Measurements from ENCODE around the gene VEPH1. TPM values are rescaled to one million over a fixed set of nuclear protein-coding genes. Genes with fewer than 3 reads are reported as not detected.

VEPH1 gene
- total and polyA plus RNA-seq, 2 donors (not counting 1 experiment from before 2014, with no cell fraction given), result not detected

GRCh38 chr3:157247391-157247790 lies 255.8 kb downstream of the VEPH1 start:
- no peaks in the 10 kb centered on the region for H3K9me3 ChIP-seq (ENCODE audit: control extremely low read depth in 1 of 3, control insufficient read depth in 2 of 3, insufficient read depth in 1 of 3, low read length in 2 of 3)
- ATAC-seq (ENCODE audit: low read depth) (no peak), DNase-seq (no peak)
- no peak overlapping the region for H3K4me2 ChIP-seq (replicated peaks; ENCODE audit: low read depth, low read length, poor library complexity, severe bottlenecking)
- H3K4me1 Mint-ChIP-seq, result peaks cover 4% of the 10 kb centered on the region
- no CpG with 5 or more reads among the region's 1 CpG for WGBS (ENCODE audit: insufficient coverage)
- no peaks in the 10 kb centered on the region for H3K36me3 ChIP-seq (replicated peaks in 1 of 2; ENCODE audit: control extremely low read depth in 1 of 2, control insufficient read depth in 1 of 2, extremely low read depth in 1 of 2, insufficient read depth in 2 of 2, low read length in 1 of 2)
- CTCF ChIA-PET, result no interaction called here
- POLR2A ChIA-PET, result no interaction called here
- H3K4me3 ChIP-seq (ENCODE audit: control extremely low read depth in 1 of 5, extremely low read depth in 1 of 5, insufficient read depth in 1 of 5, low read depth in 2 of 5, low read length in 4 of 5), result no peak overlapping the region
- TF ChIP-seq CTCF (IDR thresholded peaks at IDR 0.05), result no peak
- TF ChIP-seq EZH2 (IDR thresholded peaks at IDR 0.05; ENCODE audit: borderline replicate concordance, insufficient read depth, low read depth, low read length, poor library complexity, severe bottlenecking), result no peak
- H2AFZ ChIP-seq (ENCODE audit: insufficient read depth, low read depth, low read length, poor library complexity, severe bottlenecking), result no peak overlapping the region
- H3K4me1 ChIP-seq (ENCODE audit: control insufficient read depth in 2 of 2, insufficient read depth in 2 of 2, low read length in 2 of 2), result no peaks in the 10 kb centered on the region
- no peak overlapping the region for H3K27ac ChIP-seq (ENCODE audit: low read length in 2 of 2)
- H4K20me1 ChIP-seq (ENCODE audit: control insufficient read depth, insufficient read depth, low read length, poor library complexity, severe bottlenecking), result no peaks in the 10 kb centered on the region
- no peaks in the 10 kb centered on the region for H3K79me2 ChIP-seq (ENCODE audit: control insufficient read depth, insufficient read depth, low read length)
- no peak overlapping the region for H3K9ac ChIP-seq (ENCODE audit: low read length)
- no peaks in the 10 kb centered on the region for H3K27me3 ChIP-seq (replicated peaks in 1 of 4; ENCODE audit: control extremely low read depth in 1 of 4, control insufficient read depth in 3 of 4, insufficient read depth in 4 of 4, low read length in 3 of 4)
- no peaks in the 10 kb centered on the region for H3K9me3 Mint-ChIP-seq (ENCODE audit: insufficient read depth)
- H3K27ac Mint-ChIP-seq, result no peak overlapping the region
- H3K4me3 Mint-ChIP-seq, result no peak overlapping the region
- no peaks in the 10 kb centered on the region for H3K27me3 Mint-ChIP-seq
- intact Hi-C loops (cut with micrococcal nuclease), result no loop called here

- Histone ChIP-seq H3K27me3 (replicated peaks in 1 of 4; ENCODE audit: control extremely low read depth in 1 of 4, control insufficient read depth in 3 of 4, insufficient read depth in 4 of 4, low read length in 3 of 4) (no peaks in the 10 kb centered on the region), H3K9me3 (ENCODE audit: control extremely low read depth in 1 of 3, control insufficient read depth in 2 of 3, insufficient read depth in 1 of 3, low read length in 2 of 3) (no peaks in the 10 kb centered on the region), H3K9ac (ENCODE audit: low read length) (no peak overlapping the region), H3K36me3 (replicated peaks in 1 of 2; ENCODE audit: control extremely low read depth in 1 of 2, control insufficient read depth in 1 of 2, extremely low read depth in 1 of 2, insufficient read depth in 2 of 2, low read length in 1 of 2) (no peaks in the 10 kb centered on the region), H3K79me2 (ENCODE audit: control insufficient read depth, insufficient read depth, low read length) (no peaks in the 10 kb centered on the region), H2AFZ (ENCODE audit: insufficient read depth, low read depth, low read length, poor library complexity, severe bottlenecking) (no peak overlapping the region), H4K20me1 (ENCODE audit: control insufficient read depth, insufficient read depth, low read length, poor library complexity, severe bottlenecking) (no peaks in the 10 kb centered on the region), H3K27ac (ENCODE audit: low read length in 2 of 2) (no peak overlapping the region), H3K4me3 (ENCODE audit: control extremely low read depth in 1 of 5, extremely low read depth in 1 of 5, insufficient read depth in 1 of 5, low read depth in 2 of 5, low read length in 4 of 5) (no peak overlapping the region), H3K4me1 (ENCODE audit: control insufficient read depth in 2 of 2, insufficient read depth in 2 of 2, low read length in 2 of 2) (peaks cover 0 to 5% of the 10 kb centered on the region in 2 donors), H3K4me2 (replicated peaks; ENCODE audit: low read depth, low read length, poor library complexity, severe bottlenecking) (no peak overlapping the region)
- DNase-seq, result no peak
- ChIA-PET CTCF (no interaction called here), POLR2A (no interaction called here)
- no peaks in the 10 kb centered on the region for H3K9me3 Mint-ChIP-seq (ENCODE audit: insufficient read depth)
- no peaks in the 10 kb centered on the region for H3K27me3 Mint-ChIP-seq
- H3K27ac Mint-ChIP-seq, result no peak overlapping the region
- no peak for TF ChIP-seq EZH2 (IDR thresholded peaks at IDR 0.05; ENCODE audit: borderline replicate concordance, insufficient read depth, low read depth, low read length, poor library complexity, severe bottlenecking)
- no peak for TF ChIP-seq CTCF (IDR thresholded peaks at IDR 0.05)
- H3K4me3 Mint-ChIP-seq, result no peak overlapping the region
- no CpG with 5 or more reads among the region's 1 CpG for WGBS (ENCODE audit: insufficient coverage)
- ATAC-seq (ENCODE audit: low read depth), result no peak
- intact Hi-C loops (cut with micrococcal nuclease), result no loop called here
- peaks cover 5% of the 10 kb centered on the region for H3K4me1 Mint-ChIP-seq
Measured at GRCh38 chr3:157242836-157243235, 260.4 kb downstream of the VEPH1 start.

Data from B cell (primary cell).